A673 (cell line): ENCODE measurements around the gene GNAQ.

ENCODE experiments used
- CTCF ChIP-seq: fragments of 300-800, 200-600 bp; sonication (generic); conservative IDR thresholded peaks from 2 replicates; pipeline ENCODE4 v1.5.1; 2017; ENCODE audit warnings: low read depth, mild to moderate bottlenecking, antibody characterized with exemption, low read length, moderate library complexity, mixed read lengths
- EZH2 ChIP-seq: fragments of 200-600 bp; sonication (generic); IDR thresholded peaks from 2 replicates; pipeline ENCODE4 v1.6.1; 2017; ENCODE audit warnings: borderline replicate concordance, low read depth, mild to moderate bottlenecking, mixed read lengths, antibody characterized with exemption, low read length; ENCODE audit not compliant: poor library complexity, severe bottlenecking

- TF ChIP-seq EZH2: no peak
- no peak for TF ChIP-seq CTCF
Measured at GRCh38 chr9:77989458-77989857, 42.2 kb downstream of the GNAQ start.
